ENCODE measurements around the gene TIMM9.
A peak's percentile ranks its signal among the peaks of the same experiment; 100 is the strongest.
"Not testable (repeated sequence)": the region's sequence is repeated elsewhere in the genome, so short reads cannot be mapped to it uniquely, and the experiment has no call there.

Gene TIMM9, protein sequence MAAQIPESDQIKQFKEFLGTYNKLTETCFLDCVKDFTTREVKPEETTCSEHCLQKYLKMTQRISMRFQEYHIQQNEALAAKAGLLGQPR

DNA sequence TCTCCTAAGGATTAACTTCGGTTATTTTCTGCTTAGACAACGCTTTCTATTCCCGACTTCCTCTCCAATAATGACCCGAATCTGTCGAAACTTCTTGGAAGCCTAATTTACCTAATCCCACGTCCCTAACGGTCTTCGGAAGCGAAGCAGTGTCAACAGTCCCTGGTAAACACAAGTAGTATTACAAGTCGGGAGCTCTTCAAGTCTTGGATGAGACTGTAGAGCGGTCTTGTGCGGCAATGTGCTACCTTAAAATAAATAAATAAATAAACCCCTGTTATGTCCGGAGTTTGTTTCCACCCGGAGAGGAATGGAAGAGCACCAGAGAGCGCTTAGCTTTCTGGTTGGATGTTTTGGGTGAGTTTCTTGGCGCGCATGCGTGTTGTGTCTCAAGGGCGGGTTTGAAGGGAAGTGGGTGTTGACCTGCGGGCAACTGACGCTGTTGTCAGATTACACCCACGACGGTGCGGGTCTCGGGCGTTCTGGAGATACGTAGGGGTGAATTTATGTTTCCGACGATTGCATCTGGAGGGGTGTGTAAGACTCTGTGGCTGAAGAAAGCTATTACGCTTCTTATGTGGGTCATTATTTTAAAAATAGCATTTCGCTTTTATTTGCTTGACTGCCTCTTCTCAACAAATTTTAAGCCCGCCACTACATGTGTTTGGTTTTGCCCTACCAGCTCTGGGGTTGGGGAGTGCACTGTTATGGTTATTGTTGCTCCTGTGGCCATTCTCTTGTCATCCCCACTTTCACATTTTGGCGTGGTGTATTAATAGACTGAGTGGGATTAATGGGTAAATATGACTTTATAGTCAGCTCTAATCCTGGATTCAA is at the start of gene TIMM9, which contains the start of gene KIAA0586:
TIMM9 (minus strand) TSS at position 251 of the 837 bp plus-strand sequence. CDS start 15,586 bp downstream, outside the sequence.
KIAA0586 (plus strand) TSS at position 439 of the 837 bp plus-strand sequence. CDS start 546 bp downstream, outside the sequence.
- peak; percentile 89 for DNase-seq

DNA sequence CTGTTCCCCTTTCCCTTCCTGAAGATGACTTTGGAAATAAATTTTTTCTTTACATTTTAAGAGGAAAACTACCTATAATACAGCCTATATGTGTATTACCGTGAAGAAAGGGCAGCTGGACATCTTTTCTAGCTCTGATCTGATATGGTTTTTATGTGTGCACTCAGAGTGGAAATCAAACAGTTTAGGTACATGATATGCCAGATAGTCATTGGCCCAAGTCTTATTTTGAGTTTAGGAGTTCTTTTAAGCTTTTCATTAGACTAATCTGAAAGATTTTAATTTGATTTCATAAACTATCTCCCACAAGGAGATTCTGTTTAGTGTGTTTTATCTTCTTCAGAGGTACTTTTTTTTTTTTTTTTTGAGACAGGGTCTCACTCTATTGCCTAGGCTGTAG is 49.0 kb upstream of the TIMM9 start:
- no peak for DNase-seq

DNA sequence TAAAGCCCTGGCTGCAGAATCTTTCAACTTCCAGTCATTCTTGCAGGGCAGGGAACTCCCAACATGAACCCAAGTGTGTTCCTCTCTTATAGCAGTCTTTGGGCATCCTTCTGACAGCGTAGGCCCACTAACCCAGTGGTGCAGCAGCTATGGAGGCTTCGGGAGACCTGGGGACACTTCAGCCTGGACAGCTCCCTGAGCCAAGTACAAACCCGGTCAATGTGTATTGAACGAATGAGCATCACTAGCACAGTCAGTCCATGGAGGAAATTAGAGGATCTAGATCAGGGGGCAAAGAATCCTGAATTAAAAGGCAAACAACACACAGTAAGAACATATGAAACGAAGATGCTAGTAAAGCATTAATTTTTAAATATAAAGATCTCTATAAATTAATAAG is 42.0 kb upstream of the TIMM9 start:
- DNase-seq = no peak

DNA sequence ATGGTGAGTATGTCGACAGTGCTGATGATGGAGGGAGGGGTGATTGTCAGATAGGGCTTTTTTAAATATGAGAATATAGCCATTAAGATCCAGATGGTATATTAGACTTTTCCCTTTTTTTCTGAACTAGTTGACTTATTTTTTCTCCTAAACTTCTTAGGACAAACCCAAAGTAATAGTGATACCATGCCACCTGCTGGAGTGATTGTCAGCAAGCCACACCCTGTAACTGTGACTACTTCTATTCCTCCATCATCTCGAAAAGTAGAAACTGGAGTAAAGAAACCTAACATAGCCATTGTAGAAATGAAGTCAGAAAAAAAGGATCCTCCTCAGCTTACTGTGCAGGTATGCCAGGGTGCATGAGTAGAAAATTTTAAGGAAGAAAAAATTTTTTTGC is 40.2 kb upstream of the TIMM9 start:
- DNase-seq = no peak

DNA sequence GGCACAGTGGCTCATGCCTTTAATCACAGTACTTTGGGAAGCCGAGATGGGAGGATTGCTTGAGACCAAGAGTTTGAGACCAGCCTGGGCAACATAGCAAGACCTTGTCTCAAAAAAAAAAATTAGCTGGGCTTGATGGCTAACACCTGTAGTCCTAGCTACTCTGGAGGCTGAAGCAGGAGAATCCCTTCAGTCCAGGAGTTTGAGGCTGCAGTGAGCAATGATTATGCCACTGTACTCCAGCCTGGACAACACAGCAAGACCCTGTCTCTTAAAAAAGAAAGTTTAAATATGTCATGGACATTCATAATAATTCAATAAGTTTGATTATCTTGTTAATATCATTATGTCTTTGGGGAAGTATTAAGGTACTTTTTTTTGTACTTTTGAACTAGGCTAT is 39.1 kb upstream of the TIMM9 start:
- no peak for DNase-seq

DNA sequence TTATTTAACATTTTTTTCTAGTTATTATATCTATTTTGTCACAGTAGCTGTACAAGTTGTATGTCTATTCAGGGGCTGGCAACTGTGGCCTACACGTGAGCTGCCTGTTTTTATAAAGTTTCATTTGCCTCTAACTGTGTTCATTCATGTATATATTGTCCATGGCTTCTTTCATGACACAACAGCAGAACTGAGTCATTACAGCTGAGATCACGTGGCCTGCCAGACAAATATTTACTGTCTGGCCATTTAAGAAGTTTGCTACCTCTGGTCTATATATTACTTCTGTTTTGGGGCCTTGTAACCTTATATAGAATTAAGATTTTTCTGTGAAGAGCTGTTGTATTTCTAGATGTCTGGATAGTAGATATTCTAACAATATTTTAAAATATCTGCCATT is 38.1 kb upstream of the TIMM9 start:
- DNase-seq = no peak

DNA sequence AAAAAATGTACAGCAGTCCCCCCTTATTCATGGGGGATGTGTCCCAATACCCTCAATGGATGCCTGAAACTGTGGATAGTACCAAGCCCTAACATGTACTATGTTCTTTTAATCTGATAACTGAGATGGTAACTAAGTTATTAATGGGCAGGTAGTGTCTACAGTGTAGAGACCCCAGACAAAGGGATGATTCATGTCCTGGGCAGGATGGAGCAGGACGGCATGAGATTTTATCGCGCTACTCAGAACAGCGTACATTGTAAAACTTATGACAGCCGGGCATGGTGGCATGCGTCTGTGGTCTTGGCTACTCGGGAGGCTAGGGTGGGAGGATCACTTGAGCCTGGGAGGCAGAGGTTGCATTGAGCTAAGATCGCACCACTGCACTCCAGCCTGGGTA is 37.3 kb upstream of the TIMM9 start:
- no peak for DNase-seq

DNA sequence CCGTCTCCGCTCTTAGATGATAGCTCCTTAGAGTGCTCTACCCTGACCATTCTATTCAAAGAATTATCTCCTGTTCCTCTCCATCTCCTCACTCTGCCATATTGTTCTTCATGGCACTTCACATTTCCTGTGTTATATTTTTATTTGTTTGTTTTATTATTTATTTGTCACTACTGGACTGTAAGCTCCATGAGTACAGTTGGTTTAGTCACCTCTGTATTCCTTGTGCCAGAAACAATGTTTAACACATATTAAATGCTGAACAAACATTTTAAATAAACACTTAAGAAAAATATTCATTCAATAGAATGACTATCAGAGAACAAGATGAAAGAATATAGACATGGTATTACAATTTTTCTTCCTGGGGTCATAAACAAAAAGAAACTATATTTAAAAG is 35.8 kb upstream of the TIMM9 start:
- no peak for DNase-seq

DNA sequence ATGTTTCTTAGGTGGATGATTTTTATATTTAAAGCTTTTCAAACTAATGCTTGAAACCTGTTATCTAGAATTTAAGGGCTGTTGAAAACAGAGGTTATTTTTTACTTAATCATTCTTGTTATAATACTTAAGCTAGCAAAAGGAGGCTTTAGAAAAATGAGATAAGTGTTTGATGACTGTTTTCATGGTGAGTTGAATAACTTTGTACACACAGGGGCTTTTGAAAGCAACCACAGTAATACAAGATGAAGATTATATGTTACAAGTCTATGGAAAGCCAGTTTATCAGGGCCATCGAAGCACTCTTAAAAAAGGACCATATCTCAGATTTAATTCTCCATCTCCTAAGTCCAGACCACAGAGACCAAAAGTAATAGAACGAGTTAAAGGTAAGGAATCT is 33.4 kb upstream of the TIMM9 start:
- no peak for DNase-seq

DNA sequence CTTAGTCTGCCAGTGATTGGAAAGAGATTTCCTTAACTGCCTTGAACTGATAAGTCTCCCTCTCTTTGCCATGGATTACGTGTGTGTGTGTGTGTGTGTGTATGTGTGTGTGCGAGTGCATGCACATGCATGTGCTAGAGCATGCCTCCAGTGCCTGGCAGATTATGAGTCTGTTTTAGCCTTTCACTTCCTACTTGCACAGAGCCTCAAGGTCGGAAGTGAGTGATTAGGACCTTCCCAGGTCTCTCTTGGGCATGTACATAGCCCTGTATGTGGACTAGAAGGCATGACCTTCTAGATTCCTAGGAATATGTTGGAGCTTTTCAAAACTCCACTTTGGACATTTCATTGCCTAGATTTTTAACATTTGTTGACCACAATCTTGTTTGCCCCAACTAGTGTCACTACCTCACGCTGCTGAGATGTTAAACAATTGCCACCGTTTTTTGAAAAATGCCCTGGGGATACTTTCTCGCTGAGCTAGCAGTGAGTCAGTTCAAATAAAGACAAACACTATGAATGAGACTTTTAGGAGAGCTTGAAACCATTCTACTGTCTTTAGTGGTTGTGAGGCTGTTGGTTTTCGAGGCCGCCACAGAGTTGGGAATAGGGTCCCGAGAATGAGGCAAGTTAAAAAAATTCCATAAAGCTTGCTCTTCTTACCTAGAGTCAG is 28.4 kb upstream of the TIMM9 start:
- no peak for DNase-seq

DNA sequence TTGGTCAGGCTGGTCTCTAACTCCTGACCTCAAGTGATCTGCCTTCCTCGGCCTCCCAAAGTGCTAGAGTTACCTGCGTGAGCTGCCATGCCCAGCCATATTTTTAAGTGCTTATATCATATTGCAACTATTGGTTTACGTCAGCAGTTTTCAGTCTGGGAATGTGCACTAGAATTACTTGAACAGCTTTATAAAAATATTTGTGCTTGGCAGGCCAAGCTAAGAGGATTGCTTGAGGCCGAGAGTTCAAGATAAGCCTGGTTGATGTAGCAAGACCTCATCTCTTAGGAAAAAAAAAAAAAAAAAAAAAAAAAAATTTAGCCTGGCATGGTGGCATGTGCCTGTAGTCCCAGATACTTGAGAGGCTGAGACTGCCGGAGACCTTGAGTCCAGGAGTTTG is 17.3 kb upstream of the TIMM9 start:
- DNase-seq = no peak

DNA sequence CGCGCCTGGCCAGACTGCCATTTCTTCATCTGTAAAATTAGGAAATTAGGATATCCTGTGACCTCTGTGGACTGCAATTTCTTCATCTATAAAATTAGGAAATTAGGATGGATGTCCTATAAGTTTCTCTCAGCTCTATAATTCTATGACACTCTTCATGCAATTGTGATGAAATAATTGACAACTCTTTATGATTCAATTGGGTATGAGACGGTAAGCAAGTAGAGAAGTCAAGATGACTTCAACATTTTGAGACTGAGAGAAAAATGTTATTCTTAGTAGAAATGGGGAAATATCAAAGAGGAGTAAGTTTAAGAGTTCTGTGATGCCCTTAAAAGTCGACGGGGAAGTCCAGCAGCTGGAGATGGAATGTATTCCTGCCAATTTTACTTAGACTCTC is 12.1 kb upstream of the TIMM9 start:
- DNase-seq = no peak

DNA sequence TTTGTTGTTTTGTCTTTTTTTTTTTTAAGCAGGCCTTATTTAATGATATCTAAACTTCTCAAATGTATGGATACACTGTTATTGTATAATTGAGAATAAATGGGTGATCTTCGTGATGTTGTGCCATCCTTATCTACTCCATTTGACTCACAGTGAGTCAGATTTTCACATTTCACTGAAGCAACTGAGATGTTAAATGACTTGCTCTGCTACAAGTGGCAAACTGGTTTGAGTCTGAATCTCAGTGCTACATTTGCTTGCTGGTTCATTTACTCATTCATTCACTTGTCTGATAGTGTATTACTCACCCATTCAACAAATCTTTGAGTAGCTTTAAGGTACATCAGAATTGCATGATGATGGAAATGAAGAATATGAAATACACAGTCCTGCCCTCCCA is 2.8 kb upstream of the TIMM9 start:
- no peak for DNase-seq

DNA sequence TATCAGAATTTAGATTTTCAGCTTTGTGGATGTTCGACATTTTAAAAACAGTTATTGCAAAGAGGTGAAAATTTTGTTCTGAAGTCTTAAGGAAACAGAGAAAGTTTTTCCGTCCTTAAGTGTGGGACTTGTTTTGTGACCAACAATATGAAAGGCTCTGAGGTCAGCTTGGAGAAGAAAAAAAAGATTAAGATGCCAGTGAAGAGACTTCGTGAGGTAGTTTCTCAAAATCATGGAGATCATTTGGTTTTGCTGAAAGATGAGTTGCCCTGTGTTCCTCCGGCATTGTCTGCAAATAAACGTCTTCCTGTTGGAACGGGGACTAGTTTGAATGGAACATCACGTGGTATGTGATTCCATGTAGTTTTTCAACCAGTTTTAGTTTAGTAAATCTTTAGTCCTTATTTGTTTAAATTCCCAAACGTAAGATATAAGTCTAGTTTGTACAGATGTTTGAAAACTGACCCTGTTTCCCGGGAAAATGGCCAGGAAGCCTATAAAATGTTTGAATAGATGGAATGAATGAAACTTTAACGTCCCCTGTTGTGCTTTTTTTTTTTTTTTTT is 870 bp upstream of the TIMM9 start:
- no peak for DNase-seq

DNA sequence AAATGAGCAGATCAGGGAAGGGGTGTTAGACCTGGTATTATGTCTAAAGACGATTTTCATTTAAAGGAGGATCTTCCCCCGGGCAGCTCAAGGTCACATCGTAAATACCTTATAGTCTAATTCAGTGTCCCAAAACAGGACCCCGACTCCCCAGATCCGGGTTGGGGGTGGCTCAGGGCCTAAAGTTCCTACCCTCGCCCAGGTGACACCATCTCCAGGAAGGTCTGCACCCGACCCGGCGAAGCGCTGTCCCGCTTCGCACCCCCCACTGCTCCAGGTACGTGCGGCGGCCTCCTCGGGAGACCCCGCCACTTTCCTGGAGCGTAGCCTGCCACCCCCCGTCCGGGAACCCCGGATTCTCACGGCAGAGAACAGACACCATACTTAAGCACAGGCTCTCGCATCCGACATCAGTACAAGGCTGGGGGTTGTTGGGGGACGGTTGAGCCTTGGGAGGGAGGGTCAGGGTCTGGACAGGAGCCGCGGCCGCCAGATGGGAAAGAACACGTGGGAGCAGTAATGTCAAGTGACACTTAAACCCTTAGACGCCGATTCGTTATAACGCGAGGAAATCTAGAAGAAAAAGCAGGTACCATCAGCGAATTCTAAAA is 556 bp downstream of the TIMM9 start:
- peak; percentile 1 for DNase-seq

DNA sequence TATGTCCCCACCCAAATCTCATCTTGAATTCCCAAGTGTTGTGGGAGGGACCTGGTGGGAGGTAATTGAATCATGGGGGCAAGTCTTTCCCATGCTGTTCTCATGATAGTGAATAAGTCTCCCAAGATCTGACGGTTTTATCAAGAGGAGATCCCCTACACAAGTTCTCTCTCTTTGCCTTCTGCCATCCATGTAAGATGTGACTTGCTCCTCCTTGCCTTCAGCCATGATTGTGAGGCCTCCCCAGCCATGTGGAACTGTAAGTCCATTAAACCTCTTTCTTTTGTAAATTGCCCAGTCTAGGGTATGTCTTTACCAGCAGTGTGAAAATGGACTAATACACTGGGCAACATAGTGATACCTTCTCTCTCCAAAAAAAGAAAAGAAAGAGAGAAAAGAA is 10.4 kb downstream of the TIMM9 start:
- not testable (repeated sequence) for DNase-seq

DNA sequence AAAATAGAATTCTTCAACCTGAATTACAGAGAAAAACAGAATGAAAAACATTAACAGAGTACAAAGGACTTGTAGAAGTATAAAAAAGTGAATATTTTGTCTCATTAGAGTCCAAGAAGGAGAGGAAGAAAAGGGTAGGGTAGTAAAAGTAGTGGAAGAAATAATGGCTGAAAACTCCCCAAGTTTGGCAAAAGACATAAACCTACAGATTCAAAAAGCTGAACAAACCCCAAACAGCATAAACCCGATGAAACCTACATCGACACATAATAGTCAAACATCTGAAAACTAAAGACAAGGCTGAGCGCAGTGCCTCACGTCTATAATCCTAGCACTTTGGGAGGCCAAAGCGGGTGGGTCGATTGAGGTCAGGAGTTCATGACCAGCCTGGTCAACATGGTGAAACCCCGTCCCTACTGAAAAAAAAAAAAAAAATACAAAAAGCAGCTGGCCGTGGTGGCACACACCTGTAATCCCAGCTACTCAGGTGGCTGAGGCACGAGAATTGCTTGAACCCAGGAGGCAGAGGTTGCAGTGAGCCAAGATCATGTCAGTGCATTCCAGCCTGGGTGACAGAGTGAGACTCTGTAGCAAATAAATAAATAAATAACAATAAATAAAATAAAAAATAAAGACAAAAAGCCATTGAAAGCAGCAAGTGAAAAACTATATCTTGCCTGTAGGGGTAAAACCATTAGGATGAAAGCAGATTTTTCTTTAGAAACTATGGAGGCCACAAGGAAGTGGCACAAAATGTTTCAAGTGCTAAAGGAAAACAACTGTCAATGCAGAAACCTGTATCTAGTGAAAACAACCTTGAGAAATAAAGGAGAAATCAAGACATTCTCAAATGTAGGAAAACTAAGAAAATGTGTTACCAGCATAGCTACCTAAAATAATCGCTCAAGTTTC is 11.4 kb downstream of the TIMM9 start:
- DNase-seq = no peak

DNA sequence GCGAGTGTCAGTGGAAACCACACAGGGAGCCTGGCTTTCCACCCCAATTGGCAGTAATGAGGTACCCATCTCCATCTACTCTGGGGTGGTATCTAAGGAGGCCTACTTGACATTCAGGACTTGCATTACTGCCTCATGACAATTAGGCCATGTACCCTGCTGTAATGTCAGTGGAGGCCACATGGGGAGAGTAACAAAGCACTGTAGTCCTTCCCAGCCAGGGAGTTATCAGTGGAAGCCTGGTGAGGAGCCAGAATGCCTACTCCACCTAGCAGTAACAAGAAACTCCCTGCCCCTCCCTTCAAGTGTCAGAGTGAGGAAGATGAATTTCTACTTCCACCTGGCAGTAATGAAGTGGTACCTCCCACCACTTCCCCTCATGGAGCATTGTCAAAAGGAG is 12.5 kb downstream of the TIMM9 start:
- no peak for DNase-seq

DNA sequence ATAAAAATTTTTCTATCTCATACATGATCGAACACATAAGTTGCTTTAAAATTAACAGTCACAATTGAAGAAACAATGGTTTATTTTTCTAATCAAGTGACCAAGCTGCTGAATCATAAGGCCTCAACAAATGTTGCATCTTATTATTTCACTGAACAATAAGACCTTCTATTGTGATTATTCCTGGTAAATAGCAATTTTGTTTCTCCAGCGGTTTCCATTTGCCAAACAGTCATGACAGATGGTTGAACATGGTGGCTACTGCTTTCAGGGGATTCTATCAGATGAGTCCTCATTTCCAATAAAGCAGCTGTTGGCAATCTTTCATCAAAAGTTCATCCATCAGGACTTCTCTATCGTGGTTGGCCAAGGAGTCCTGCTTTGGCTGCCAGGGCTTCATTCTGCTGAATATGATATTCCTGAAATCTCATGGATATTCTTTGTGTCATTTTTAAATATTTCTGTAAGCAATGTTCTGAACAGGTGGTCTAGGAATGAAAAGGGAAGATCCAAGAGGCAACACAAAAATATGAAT is 18.6 kb downstream of the TIMM9 start:
- DNase-seq = no peak

DNA sequence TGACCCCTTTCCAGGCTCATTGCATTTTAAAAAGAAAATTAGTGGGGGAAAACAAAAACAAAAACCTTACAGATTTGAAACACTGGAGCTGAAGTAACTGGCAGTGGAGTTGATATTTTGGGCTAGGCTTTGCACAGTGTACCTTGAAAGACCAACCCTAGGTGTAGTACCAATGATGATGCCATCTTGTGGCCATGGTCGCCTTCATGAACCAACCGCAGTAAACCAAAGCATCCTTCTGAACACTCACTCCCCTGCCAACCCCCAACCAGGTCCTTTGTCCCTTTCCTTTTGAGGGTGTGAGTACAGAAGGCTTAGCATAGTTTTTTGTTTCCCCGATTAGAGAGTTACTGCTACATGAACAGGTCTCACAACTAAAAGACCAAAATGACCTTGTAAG is 25.7 kb downstream of the TIMM9 start:
- DNase-seq = no peak

DNA sequence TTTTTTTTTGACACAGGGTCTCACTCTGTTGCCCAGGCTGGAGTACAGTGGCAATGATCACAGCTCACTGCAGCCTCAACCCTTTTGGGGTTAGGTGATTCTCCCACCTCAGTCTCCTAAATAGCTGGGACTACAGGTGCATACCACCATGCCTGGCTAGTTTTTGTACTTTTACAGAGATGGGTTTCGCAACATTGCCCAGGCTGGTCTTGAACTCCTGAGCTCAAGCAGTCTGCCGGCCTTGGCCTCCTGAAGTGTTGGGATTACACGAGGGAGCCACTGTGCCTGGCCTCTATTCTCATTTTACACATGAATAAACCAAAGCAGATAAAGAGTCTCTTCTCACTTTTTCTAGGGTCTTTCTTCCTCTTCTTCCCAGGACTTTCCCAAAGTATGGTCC is 28.4 kb downstream of the TIMM9 start:
- no peak for DNase-seq

DNA sequence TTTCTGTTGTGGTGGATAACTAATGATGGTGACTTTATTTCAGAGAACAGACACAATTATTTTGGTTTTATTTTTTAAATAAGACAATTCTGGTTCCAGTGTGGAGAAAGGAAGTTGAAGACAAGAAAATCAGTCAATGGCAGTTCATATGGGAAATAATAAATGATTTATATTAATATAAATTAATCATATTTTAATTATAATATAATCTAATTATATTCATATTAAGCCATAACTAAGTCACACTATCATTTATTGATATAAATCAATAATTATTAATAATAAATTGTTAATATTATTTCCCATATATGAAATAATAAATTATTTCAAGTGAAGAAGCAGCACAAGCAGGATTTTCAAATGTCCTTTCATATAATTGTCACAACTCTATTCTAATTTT is 28.8 kb downstream of the TIMM9 start:
- no peak for DNase-seq
